HG03575 (cell line): ENCODE data around the gene SGCD.

Source experiments
- ATAC-seq: cut with Tn5 transposase; IDR thresholded peaks from one replicate; pipeline ENCODE4 v1.9.1; 2021; ENCODE audit not compliant: unreplicated experiment, insufficient number of reproducible peaks, low FRiP score; ENCODE audit errors: extremely low read depth

SGCD gene

GRCh38 chr5:156482818-156483217, 155.9 kb downstream of the SGCD start:
- no peak for ATAC-seq

GRCh38 chr5:156486394-156487238, 159.7 kb downstream of the SGCD start:
- no peak for ATAC-seq

GRCh38 chr5:156491766-156492165, 164.8 kb downstream of the SGCD start:
- ATAC-seq: no peak

- ATAC-seq: no peak
These were observed 169.3 kb downstream of the SGCD start for GRCh38 chr5:156496291-156496690.

GRCh38 chr5:156497804-156498208, 170.8 kb downstream of the SGCD start:
- no peak for ATAC-seq

GRCh38 chr5:156498226-156498980, 171.4 kb downstream of the SGCD start:
- ATAC-seq: no peak

GRCh38 chr5:156500755-156501154, 173.8 kb downstream of the SGCD start:
- ATAC-seq: no peak

- no peak for ATAC-seq
These were observed 178.1 kb downstream of the SGCD start for GRCh38 chr5:156505101-156505500.

GRCh38 chr5:156513123-156513815, 186.3 kb downstream of the SGCD start:
- ATAC-seq: no peak

- ATAC-seq: no peak
These were observed 188.2 kb downstream of the SGCD start for GRCh38 chr5:156515121-156515520.

GRCh38 chr5:156515803-156516360, 188.9 kb downstream of the SGCD start:
- no peak for ATAC-seq

GRCh38 chr5:156522651-156523529, 195.9 kb downstream of the SGCD start:
- no peak for ATAC-seq

- ATAC-seq: no peak
These were observed 196.6 kb downstream of the SGCD start for GRCh38 chr5:156523607-156524006.

GRCh38 chr5:156526081-156526925, 199.3 kb downstream of the SGCD start:
- ATAC-seq: no peak

GRCh38 chr5:156527611-156528010, 200.6 kb downstream of the SGCD start:
- ATAC-seq: no peak

GRCh38 chr5:156528673-156529072, 201.7 kb downstream of the SGCD start:
- no peak for ATAC-seq

GRCh38 chr5:156529892-156530291, 202.9 kb downstream of the SGCD start:
- ATAC-seq: no peak

- ATAC-seq: no peak
These were observed 204.2 kb downstream of the SGCD start for GRCh38 chr5:156531199-156531598.
